Measurements from ENCODE around the gene DNHD1.

DNHD1 gene

DNA sequence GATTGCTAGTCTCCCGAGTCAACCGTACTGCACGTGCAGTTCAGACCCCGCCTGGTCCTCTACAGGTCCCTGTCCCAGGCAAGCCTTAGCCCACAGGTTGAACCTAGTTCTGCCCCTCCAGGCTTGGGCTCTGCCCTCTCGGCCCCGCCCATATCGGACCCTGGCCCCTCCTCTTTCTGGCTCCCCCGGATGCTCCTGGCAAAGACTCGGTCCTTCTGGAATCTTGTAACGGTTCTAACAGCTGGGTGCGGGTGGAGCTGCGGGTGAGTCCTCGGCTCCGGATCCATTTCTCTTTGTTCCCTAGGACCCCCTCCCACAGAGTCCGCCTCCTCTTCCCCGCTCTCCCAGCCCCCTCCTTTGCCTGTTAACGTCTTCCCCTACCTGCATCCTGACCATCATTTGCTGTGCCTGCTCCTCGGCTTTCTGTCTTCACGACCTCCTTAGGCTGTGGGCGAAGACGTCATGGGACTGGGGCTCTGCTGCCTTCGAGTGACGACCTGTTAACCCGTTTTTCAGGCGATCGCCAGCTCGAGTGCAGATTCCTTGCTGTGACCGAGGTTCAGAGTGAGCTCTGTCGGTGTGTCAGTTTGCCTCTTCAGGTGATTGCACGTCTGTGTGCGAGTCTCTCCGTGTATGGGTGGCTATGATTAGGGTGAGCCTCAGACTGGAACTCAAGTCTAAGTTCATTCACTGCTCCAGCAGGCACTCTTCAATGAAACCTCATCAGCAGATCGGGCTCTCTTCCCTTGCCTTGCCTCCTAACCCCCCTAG is at the start of gene DNHD1:
Gene DNHD1 (plus strand): TSS at position 212 of the 771 bp plus-strand sequence. CDS start 936 bp downstream, outside the sequence.
- DNase-seq, result no peak

- no peak for DNase-seq
These were observed 48.5 kb upstream of the DNHD1 start for GRCh38 chr11:6448574-6448973.

GRCh38 chr11:6452219-6452618 is 44.9 kb upstream of the DNHD1 start:
- no peak for DNase-seq

GRCh38 chr11:6453152-6453551 is 43.9 kb upstream of the DNHD1 start:
- no peak for DNase-seq

- DNase-seq, result peak; percentile 38
These were observed 42.0 kb upstream of the DNHD1 start for GRCh38 chr11:6455070-6455469.

DNA sequence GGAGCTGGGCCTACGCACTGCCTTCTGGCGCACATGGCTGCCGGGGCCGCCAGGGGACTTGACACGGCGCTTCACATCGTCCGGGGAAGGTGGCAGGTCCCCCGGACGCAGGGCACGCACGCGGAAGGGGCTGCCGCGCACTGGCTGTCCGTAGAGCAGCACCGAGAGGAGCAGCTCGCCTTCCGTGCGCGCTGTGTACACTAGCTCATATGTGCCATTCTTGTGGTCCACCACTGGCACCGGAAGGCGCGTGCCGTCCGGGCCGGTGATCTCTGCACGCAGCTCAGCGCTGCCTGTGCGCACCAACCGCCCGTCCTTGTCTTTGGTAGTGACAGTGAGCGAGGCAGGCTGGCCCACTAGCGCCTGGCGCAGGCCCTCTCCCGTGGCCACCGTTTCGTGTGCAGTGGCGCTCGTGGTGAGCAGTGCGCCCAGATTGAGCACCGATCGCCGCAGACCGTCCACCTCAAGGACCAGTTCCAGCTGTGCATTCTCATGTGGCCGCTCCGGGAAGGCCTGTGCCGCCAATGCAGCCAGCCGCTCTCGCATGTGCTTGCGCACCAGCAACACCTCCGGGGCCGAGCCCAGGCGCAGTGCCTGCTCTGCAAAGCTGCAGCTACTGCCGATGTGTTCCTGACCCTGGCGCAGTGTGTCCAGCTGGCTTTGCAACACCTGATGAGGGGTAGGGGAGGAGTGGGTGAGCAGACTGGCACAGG is 40.6 kb upstream of the DNHD1 start:
- DNase-seq, result no peak

GRCh38 chr11:6457581-6458320 is 39.3 kb upstream of the DNHD1 start:
- DNase-seq, result no peak

- no peak for DNase-seq
These were observed 38.6 kb upstream of the DNHD1 start for GRCh38 chr11:6458352-6459098.

DNA sequence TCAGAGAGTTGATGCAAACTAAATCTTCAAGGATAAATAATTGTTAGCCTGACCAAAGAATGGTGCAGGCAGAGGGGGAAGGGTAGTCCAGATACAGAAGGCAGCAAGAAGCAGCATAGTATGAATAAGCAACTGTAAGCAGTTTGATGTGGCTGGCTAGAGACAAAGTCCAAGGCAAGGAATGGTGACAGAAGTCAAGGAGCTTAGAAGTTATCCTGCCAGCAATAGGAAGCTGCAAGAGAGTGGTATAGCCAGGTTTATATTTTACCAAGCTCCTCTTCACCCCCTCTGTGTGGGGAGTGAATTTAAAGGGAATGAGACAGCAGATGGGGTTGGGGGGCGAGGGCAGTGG is 38.0 kb upstream of the DNHD1 start:
- DNase-seq, result no peak

DNA sequence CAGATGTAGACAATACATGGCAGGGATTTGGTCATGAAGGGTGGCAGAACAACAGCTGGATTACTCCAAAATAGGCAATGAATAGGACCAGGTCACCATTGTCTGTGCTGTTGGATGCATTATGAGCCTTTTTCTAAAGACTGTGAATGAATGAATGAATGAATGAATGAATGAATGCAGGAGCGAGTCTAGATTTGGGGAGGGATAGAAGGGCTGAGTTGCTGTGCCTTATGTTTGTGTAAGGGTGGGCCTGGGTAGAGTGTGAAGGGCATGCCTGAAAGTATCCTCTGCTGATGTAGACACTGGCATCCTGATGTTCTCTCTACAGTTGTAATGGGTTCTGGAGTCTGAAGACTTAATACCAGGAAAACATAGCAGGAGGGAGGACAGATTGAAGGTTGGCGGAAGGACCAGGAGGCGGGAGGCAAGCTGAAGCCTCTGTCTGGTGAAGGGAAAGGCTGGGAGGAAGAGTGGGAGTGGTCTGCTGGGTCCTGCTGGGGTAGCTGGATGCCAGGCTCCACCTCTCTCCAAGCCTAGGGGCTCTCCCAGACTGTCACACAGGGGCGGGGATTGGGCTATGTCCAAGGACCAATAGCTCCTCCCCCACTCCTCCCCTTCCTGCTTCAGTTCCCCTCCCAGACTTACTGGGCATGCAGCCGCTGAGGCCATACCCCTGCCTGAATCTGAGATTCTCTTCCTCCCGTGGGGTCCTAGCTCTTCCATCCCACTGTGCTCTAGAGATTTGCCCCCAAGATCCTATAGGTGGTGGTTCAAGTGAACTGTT is 28.2 kb upstream of the DNHD1 start:
- peak; percentile 42 for DNase-seq

- no peak for DNase-seq
These were observed 27.5 kb upstream of the DNHD1 start for GRCh38 chr11:6469599-6469998.

DNA sequence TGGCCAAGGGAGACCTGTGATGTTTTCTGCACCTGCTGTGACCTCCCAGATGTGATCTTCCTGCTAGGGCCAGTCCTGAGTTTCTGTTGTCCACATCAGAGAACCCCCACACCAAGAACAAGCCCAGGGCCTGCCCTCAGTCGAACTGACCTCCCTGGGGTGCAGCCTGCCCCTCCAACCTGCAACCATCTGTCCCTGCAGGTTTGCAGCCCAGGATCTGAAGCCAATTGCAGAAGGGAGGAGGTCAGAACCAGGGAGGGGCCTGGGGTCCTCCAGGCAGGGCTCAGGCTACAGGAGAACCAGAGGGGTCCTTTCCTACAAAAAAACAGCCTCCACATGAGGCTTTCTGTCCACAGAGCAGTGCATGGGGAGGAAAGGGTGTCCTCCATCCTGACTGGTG is 24.1 kb upstream of the DNHD1 start:
- DNase-seq, result no peak

DNA sequence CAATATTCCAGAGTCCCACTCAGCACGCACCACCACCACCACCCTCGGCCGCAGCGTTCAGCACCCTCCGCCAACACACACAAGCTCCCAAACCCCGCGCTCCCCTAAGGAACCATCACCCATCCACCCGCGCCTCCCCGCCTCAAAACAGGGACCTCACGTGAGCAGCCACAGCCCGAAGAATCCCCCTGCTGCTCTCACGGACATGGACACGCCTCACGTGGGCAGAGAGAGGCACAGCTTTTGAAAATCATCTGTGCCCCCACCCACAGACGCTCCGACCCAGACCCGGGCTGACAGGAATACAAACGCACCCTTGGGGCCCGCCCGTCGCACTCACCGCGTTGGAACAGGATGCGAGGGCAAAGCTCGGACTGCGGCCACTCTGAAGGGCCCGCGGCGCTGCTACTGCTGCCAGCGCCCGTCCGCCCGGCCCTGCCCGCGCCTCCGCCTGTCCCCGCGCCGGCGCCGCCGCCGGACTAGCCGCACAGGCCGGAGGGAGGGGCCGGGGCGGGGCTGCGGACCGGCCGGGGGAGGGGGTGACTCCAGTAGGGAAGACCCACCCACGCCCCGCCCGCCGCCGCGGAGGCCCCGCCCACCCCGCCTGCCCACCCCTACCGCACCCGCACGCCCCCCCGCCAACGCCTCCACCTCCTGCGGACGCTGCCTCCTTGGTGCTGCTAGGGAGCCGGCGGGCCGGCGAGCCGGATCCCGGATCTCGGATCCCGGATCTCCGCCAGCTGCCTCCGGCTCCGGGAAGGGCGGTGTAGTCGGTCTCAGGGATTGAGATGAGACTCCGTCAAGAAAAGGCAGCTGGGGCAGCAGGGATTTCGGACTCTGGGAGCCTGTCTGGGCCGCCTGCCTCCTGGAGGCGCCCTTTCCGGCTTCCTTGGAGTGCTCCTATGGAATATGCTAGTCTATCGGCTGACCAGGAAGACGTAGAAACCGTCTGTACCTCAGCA is 23.3 kb upstream of the DNHD1 start, which contains the start of gene TRIM3:
Gene TRIM3 (minus strand): TSS at position 491 of the 962 bp plus-strand sequence. CDS start 8,246 bp downstream, outside the sequence.
- peak; percentile 89 for DNase-seq

GRCh38 chr11:6474413-6474792 is 22.7 kb upstream of the DNHD1 start:
- DNase-seq, result no peak

DNA sequence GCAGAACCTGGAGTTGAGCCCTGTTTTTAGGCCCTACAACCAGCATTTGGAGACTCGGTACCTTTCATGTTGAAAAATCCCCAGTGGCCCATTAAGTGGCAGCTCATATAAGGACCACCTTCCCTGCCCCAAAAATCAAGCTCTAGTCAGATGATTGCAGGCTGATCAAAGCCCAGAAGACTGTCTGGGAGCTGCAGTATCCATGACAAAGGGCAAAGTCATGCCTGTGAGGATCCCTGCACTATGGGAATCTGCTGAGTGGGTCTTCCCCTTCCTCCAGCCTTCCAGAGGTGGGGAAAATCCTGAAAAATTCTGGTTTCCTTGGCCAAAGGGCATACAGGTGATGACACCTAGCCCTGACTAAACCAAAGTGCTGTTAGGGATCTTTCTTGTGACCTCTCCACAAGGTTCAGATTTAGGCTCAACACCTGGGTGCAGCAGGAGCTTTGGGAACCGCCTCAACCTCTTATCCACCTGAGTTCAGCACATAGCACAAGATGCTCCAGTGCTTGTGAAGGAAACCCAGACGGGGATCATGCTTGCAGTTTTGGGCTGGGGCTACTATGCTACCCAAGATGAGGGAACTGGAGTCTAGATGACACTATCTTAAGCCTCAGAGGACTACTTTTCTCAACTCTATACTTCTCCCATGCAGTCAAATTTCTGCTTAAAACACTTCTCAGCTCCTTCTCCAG is 22.1 kb upstream of the DNHD1 start:
- no peak for DNase-seq

DNA sequence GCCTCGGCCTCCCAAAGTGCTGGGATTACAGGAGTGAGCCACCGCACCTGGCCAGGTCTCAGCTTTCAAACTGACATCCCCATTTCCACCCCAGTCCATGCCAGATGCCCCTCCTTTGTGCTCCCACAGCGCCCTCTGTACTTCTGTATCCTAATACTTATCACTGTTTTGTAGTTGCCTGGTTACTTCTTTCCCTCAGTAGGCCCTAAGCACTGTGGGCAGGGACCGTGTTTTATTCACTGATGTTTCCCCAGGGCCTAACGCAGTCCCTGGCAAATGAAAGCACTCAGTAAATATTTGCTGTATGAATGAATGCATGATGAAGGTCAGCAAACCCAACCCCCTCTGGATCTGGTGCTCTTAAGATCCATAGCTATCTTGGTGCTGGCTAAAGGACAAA is 21.1 kb upstream of the DNHD1 start:
- no peak for DNase-seq

DNA sequence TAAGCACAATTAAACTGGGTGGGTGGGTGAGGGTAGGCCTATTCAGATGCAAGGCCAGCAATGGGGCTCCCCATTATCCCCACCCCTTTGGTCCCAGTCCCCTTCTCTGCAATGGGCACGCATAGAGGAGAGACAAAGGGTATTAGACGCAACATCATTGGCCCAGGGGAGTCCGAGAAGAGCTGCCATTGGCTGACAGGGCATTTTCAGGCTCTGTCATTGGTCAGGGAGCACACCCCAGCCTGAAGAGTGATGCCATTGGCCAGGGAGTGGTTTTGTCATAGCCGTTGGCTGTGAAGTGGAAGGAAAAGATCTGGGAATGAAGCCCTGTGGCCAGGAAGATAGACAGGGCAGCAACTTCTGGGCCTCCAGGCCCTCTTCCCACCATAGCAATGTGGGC is 20.5 kb upstream of the DNHD1 start:
- no peak for DNase-seq

DNA sequence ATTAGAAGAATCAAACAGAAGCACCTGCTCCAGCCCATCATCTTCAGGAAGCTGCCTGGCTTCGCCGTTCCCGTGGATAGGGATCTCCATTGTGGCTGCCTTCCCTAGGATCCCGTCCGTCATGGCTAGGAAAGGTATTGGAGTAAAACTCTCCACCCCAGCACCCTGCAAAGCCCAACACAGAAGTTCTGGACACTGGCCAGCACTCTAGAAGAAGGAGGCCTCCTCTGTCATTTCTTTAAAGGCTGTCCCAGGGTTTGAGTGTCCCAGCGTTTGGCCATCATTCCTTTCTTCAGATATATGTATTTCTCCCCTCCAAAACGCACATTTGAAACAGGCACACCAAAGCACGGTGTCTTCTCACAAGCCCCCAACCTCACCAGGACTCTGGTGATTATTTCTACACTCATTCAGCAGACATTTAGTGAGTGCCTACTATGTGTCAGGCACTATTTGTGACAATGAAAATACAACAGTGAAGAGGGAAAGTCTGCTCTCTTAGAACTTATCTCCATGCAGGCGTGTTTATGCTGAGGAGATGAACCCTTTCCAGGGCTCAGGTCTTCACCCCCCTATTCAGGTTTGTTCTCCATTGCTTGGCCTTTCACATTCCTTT is 16.7 kb upstream of the DNHD1 start:
- DNase-seq, result no peak

GRCh38 chr11:6481012-6481923 is 15.8 kb upstream of the DNHD1 start, which contains the start of the genes ARFIP2 and TIMM10B:
ARFIP2 (minus strand) TSS chr11:6481331; CDS start chr11:6480421, 910 bp downstream.
TIMM10B (plus strand) TSS chr11:6481501; CDS start chr11:6481517, 16 bp downstream.
- DNase-seq, result peak; percentile 97

All from NCI-H1105 (cell line).